DOHH2 (cell line): Measurements from ENCODE around the gene POLR3C.

Experiments used
- EZH2phosphoT487 ChIP-seq: fragments of 200-600 bp; sonication (generic); IDR thresholded peaks from 2 replicates; pipeline ENCODE4 v1.6.1; 2017; ENCODE audit warnings: borderline replicate concordance, mild to moderate bottlenecking, antibody characterized with exemption, low read length, moderate library complexity, mixed read lengths
- TF ChIP-seq, protein P1 (sequence below): fragments of 200-600 bp; sonication (generic); IDR thresholded peaks from one replicate; pipeline ENCODE4 v1.5.1; 2014; ENCODE audit warnings: antibody characterized with exemption, mild to moderate bottlenecking, low read depth, low read length; ENCODE audit not compliant: poor library complexity, severe bottlenecking

- TF ChIP-seq, protein P1, sequence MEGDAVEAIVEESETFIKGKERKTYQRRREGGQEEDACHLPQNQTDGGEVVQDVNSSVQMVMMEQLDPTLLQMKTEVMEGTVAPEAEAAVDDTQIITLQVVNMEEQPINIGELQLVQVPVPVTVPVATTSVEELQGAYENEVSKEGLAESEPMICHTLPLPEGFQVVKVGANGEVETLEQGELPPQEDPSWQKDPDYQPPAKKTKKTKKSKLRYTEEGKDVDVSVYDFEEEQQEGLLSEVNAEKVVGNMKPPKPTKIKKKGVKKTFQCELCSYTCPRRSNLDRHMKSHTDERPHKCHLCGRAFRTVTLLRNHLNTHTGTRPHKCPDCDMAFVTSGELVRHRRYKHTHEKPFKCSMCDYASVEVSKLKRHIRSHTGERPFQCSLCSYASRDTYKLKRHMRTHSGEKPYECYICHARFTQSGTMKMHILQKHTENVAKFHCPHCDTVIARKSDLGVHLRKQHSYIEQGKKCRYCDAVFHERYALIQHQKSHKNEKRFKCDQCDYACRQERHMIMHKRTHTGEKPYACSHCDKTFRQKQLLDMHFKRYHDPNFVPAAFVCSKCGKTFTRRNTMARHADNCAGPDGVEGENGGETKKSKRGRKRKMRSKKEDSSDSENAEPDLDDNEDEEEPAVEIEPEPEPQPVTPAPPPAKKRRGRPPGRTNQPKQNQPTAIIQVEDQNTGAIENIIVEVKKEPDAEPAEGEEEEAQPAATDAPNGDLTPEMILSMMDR = no peak
- TF ChIP-seq EZH2phosphoT487 = no peak
These were observed 27.2 kb upstream of the POLR3C start for GRCh38 chr1:145796753-145797152.
